CD4-positive, alpha-beta T cell treated with Interleukin-10 for 1 hour (primary cell): ENCODE measurements around the gene MYH14.

Experiments
- DNase-seq: peaks from one replicate; pipeline ENCODE4 v3.0.0-alpha.2; 2020

Gene MYH14

DNA sequence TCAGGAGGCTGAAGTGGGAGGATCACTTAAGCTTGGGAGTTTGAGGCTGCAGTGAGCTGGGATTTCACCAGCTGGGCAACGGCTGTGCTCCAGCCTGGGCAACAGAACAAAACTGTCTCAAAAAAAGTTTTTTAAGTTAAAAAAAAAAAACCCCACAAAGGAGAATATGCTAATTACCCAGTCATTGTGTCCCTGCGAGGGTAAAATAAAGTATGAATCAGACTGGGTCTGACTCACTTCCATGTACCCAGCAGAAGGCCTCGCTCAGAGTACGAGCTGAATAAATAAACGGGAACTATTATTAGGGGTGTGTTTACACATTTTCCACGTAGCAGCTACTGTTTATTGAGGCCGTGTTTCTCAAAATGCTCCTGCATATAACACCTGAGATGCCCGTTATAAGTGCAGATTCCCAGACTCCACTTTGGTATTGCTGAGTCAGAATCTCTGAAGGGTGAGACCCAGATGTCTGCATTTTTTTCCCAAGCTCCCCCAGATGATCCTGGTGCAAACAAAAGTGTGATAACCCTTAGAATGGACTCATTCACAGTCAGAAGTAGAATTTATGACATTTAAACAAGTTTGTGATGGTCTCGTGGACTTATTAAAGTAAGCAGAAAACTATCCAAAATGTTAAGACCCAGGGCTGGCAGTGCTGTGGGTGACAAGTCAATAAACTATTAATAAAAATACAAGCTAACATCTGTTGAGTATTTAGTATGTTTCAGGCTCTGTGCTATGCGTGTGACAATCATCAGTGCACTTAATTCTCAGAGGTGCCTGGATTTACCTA, 97.6 kb downstream of the MYH14 start:
- no peak for DNase-seq

DNA sequence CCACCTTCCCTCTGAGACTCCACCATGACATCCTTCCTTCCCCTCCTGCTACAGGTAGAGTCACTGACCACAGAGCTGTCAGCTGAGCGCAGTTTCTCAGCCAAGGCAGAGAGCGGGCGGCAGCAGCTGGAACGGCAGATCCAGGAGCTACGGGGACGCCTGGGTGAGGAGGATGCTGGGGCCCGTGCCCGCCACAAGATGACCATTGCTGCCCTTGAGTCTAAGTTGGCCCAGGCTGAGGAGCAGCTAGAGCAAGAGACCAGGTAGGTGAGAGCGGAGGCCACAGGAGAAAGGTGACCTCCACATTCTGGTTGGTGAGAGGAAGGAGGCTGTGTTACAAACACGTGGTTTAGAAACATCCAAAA, 98.2 kb downstream of the MYH14 start:
- no peak for DNase-seq

DNA sequence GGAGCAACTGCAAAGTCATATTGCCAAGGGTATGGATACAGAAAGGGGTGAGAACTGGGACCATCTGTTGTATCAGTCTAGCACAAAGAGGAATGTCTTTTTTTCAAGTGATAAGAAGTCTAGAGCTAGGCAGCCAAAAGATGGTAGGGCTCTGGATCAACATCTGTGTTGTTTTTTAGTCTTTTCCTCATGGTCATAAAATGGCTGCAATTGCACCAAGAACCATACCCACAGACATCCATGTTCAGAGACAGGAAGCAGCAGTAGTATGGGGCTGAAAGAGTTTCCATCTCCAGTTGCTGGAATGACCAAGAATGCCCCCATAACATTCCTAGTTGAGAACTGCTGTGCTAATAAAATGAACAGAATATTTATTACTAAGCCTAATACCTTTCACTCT, 100.1 kb downstream of the MYH14 start:
- DNase-seq, result no peak

DNA sequence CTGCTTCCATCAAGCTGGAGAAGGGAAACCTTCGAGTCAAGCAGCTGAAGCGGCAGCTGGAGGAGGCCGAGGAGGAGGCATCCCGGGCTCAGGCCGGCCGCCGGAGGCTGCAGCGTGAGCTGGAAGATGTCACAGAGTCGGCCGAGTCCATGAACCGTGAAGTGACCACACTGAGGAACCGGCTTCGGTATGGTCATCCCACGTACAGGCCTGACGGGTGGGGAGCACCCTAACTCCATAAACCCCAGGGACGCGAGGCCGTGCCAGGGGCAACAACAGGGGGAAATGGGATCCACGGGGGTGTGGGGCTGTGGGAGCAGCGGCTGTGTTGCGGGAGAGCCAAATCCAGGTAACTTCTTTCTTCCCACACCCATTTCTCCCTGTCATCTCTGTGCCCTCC, 105.6 kb downstream of the MYH14 start:
- no peak for DNase-seq

DNA sequence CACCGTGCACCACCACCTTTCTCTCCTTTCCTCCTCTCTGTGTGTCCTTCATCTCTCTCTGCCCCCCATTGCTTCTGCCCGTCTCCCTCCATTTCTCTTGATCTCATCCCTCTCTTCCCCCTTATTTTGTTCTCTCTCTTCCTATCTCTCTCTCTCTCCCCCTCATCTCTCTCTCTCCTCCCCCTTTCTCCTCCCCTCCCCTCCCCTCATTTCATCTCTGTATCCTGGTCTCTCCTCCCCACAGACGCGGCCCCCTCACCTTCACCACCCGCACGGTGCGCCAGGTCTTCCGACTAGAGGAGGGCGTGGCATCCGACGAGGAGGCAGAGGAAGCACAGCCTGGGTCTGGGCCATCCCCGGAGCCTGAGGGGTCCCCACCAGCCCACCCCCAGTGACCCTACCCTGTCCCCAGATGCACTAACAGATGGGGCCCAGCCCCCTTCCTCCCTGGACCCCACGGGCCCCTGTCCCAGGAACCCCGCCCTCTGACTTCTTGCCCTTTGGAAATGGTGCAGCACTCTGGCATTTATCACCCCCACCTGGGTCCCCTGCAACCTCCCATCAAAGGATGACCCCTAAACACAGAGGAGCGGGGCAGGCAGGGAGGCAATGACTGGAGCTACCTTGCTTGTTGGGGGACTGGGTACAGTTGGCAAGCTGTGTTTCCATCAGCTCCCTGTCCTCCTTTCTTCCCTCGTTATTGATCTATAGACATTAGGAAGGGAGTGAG, 106.1 kb downstream of the MYH14 start:
- no peak for DNase-seq

DNA sequence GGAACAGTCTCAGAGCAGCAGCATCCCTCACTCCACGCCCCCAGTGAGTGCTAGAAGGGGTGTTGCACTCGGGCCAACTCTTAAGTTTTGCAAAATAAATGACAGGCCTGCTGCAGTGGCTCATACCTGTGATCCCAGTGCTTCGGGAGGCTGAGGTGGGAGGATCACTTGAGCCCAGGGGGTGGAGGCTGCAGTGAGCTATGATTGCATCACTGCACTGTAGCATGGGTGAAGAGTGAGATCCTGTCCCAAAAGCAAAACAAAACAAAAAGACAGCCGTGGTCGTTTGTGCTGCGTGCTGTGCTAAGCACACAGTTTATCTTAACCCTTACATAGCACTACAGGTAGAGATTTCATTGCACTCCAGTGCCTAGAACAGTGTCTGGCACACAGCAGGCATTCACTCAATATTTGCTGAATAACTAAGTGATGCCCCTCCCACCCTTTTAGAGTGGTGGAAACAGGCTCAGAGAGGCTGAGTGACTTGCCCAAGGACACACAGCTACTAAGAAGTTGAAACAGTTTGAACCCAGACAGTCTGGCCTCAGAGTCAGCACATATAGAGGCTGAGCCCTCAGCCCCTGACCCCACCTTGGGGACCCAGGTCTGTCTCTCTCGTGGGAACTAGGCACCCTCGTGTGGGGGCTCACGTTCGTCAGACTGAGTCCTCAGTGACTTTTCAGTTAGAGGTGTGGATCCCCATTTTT, 107.5 kb downstream of the MYH14 start:
- no peak for DNase-seq

DNA sequence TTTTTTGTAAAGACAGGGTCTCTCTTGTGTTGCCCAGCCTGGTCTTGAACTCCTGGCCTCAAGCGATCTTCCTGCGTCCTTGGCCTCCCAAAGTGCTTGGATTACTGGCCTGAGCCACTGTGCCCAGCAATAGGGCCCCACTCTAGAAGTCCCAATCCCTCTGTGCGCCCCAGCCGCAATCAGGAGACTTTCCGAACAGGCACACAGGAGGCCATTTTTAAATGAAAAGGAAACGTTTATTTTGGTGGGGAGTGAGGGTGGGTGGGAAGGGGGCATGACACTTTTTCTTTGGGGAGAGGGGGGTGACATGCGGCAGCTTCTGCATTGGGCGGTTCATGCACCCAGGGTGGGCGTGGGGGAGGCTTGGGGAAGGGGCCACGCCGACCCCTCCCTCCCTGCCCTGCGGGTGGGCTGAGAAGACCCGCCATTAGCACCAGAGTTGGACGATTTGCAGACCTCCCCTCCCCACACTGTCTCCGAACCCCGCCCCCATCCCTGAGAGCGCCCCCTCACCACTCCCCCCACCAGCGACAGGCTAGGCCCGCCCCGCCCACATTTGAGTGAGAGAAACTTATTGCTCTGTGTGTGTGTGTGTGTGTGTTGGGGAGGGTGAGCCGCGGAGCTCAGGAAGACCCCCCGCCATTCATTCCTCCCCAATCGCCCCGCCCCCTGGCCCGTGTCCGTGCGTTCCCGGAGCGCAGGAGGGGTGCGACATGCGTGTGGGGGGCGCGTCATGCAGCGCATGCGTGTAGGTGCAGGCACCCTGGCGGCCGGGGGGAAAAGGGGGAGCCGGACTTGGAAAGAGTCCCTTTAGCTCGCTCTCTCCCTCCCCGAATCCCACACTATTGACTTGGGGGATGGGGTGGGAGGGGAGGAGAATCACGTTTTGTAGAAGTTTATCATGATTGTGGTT, 108.6 kb downstream of the MYH14 start:
- no peak for DNase-seq

DNA sequence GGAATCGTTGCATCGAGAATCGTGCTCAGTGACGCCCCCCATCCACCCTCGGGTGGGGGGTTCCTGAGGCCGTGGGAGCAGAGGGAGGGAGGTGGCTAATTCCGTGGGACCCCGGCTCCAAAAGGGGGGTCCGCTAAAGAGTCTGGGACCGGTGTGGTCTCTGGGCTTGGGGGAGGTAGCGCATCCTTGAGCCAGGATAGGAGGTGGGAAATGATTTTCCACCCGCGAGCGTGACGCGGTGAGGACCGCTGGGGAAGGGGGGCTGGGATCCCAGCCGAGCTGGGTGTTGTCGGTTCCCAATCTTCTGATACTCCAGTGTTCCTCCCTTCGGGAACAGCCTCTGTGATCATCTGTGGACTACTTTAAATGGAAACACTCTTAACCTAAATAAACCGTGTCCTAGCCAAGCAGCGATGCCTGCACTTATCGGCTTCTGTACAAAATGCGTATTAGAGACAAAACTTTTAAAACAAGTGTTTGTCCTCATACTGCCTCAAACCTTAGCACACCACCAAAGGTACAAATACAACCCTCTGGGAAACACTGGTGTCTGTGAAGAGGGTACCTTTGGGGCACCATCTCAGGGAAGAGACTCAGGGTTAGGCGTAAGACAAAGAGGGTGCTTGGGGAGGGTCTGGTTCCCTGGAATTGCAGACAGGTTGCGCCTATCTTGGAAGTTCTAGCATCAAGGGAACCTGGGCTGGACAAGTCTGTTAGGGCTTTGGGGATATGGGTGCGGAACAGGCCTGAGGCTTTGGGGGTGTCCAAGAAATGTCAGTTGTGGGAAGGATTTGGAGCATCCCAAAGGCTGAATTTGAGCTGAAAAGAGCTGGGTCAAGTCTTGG, 109.8 kb downstream of the MYH14 start:
- DNase-seq, result no peak

DNA sequence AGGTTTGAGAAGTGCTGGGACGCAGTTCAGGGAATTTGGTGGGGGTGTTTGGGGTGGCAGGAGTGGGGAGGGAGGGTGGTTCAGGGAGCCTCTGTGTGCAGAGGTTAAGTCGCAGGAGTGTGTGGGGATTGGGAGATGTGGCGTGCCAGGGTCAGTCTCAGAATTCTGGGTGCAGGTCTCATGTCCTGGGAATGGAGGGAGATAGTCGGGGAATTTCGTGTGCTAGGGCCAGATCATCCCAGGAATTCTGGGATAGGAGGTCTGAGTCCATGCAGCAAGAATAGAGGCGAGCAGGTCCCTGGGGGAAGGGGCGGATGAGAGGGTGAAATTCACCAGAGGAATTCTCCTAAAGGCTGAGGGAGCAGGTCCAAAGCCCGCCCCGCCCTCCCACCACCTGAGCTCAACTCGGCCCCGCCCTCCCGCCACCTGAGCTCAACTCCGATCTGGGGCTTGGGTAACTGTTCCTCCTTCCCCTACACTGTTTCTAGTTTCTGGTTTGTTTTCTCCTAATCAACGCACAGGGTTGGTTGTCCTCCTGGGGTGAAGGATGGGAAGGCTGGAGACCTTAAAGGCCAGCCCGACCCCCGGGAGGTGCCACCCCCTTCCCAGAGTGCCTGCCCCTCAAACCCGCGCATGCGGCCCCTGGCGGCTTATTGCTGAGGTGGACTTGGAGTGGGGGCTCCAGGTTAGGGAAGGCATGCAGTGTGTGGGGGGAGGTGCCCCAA, 110.6 kb downstream of the MYH14 start:
- DNase-seq, result no peak

DNA sequence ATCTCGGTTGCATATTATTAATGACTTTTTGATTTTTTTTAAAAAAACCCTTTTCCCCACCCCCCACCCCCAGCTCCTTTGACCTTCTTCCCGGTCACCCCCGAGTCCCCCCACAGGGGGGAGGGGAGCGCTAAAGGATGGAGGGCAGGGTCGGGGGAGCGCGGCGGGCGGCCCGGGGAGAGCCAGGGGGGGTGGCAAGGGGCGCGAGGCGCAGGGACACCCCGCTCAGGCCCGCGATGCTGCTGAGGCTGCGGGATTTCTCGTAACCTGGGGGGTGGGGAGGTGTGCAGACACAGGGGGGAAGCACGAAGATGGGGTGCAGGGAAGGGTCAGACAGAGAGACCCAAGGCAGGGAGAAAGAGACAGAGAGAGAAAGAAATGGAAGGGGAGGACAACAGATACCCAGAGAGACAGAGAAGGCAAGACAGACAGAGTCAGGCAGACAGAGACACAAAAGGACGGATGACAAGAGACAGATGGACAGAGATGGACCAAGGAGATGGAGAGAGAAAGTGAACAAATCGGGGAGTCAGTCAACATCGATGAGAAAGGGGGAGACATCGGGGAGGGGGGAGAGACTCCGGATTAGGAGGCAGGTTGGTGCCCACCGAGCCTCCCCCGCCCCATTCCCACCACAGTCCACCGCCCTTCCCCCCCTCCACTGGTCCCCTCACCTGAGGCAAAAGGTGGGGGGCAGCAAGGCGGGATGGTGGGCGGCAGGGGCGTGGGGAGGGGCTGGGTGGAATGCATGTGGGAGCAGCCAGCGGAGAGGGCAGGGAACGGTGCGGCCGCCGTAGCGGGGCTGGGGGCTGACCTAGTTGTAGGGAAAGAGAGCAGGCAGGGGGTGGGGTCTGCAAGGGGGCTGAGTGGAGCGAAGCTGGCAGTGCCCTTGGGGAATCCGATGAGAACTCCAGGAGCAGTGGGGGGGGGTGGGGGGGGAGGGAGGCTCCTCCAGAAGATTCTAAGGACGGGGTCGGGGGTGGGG, 111.6 kb downstream of the MYH14 start:
- no peak for DNase-seq

DNA sequence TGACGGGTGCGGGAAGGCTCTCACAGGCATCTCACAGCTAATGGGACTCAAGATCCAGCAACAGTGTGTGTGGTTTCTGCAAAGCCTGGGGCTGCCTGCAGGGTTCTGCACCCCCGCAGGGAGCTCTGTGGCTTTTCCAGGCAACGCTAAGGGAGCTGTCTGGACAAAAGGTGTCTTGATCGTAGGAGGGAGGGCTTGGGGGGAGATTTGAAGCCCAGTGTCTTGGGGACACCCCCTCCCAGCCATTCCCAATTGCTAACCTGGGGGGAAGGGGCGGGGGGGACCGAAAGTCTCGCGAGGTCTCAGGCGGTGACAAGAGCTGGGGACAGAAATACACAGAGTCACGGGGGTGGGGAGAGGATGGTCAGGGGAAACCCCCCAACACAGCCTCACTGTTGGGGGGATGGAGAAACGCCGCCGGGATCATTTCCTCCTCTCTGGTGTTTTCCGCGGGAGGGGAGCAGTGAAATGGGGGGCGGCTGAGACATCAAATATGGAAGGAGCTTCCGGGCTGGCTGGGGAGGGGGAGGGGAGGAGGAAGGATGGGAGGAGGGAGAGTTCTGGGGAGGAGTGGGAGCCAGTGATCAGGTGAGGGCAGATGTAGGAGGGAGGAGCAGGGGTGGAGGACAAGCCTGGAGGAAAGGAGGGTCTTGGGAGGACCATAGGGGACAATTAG, 112.5 kb downstream of the MYH14 start:
- DNase-seq, result no peak

DNA sequence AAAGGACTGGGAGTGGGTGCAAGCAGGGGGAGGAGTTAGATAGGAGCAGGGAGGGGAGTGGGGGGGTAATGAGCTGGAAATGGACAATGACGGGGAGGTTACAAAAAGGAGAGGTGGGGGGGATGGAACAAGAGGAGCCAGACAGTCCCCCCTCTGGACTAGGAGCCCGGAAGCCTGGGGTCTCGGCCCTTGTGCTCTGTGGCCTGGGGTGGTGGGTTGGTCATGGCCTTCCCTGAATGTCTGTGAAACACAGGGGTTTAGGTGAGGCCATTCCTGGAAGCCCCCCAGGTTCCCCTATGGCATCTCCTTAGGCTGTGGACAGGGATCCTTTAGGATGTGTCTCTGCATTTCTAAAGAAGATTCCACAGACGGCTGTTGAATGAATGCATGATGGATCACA, 113.7 kb downstream of the MYH14 start:
- DNase-seq, result no peak

DNA sequence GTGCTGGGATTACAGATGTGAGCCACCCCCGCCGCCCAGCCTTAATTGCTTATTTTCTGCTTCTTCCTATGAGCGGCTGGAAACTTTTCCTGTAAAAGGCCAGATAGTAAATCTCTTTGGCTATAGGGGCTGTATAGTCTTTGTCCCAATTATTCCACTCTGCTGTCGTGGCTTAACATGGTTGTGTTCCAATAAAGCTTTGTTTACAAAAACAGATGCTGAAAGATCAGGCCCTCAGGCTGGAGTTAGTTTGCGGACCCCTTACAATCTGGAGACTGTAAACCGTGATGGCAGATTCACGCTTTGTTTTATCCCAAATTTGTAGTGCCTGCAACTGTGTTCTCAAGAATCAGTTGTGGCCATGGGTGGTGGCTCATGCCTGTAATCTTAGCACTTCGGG, 115.0 kb downstream of the MYH14 start:
- no peak for DNase-seq

DNA sequence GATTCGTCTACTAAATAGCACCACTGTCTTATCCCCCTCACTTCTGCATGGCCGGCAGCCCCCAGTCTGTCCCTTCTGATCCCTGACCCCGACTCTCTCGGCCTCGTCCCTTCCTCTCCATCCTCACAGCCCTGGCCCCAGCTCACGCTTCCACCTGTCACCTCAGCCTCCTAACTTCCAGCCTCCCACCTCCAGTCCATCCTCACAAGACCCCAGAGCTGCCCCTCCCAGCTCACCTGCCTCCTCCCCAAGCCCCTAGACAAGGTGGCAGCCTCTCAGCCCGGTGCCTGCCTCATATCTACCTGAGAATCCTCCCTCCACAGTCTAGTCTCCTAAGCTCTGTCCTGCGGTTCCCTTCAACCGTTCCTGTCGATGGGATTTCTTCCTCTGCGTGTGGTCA, 115.7 kb downstream of the MYH14 start:
- DNase-seq, result no peak

DNA sequence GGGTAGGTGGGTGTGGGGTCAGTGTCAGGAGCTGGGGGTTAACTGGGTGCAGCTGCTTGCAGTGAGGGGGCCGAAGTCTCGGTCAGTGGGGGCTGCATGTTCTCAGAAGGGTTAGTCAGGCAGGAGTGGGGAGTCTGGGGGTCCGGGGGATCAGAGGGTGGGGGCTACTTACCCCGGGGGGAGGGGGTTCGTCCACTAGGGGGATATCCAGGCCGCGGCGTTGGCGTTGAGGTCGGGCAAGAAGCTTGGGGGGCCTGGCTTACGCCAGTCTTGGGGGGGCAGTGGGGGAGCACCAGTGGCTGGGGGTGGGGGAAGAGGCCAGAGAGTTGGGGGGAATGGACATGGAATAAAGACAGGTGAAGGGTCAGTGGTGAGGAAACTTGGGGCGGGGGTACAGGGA, 116.6 kb downstream of the MYH14 start:
- no peak for DNase-seq

DNA sequence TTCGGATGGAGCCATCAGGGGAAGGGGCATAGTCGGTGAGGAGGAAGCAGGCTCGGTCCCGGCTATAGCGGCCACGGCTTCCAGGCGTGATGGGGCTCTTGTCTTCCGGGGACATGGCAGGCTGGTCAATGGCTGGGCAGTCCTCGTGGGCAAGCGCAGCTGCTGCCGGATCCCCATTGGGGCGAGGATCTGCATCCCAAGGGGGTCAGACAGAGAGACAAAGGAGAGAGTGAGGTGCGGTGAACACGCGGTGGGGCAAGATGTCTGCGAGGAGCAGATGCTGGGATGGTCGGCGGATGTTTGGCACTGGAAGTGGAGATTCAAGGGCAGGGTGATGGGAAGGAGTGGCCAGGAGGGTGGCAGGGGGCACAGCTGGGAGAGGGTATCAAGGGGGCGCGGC, 117.2 kb downstream of the MYH14 start:
- no peak for DNase-seq

DNA sequence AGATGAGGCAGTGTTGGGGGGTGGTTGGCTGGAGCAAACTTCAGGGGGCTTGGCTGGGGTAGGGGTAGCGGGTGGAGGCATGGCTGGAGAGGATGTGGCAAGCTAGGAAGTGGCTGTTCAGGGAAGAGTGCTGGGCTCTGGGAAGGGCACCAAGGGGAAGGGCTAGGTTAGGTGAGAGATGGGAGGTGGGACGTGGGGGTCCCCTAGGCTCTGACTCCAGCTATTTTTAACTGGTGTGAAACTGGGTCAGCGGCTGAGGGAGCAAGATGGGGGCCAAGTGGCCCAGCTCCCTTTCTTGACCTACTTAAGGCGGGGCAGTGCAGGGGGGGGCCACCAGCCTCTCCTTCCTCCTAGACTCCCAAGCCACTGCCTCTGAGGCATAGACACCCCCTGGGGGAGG, 118.4 kb downstream of the MYH14 start:
- DNase-seq, result no peak

DNA sequence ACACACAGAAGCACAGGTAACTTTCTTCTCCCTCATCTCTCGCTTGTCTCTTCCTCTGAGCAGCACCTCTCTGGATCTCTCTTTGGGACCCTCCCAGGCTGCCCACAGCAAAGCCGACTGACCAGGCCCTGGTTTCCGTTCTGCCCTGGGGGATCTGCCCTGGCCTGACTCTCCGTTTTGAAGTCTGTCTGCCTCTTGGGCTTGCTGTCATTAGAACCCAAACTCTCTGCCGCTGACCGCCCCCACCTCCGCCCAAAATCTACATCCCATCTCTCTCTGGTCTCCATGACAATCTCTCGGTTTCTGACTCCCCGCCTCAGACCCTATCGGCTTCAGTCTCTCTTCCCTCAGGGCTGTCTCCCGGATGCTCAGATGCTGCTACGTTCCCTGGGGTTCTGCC, 118.8 kb downstream of the MYH14 start:
- DNase-seq, result no peak
